GM12873 (cell line): ENCODE measurements around the gene HNRNPA2B1.

Source experiments
- CTCF ChIP-seq: IDR thresholded peaks from 2 replicates; pipeline ENCODE4 v1.5.1; 2012; ENCODE audit warnings: low read depth, mild to moderate bottlenecking, moderate library complexity, low read length, control low read depth; ENCODE audit not compliant: insufficient read depth; ENCODE audit errors: missing control alignments

HNRNPA2B1 gene

GRCh38 chr7:26186364-26187311 lies 13.9 kb downstream of the HNRNPA2B1 start:
- TF ChIP-seq CTCF, result no peak

- no peak for TF ChIP-seq CTCF
Measured at GRCh38 chr7:26185844-26186180, 14.7 kb downstream of the HNRNPA2B1 start.

- TF ChIP-seq CTCF, result no peak
Measured at GRCh38 chr7:26185131-26185843, 15.3 kb downstream of the HNRNPA2B1 start.

- no peak for TF ChIP-seq CTCF
Measured at GRCh38 chr7:26183545-26184280, 16.8 kb downstream of the HNRNPA2B1 start.

- TF ChIP-seq CTCF, result no peak
Measured at GRCh38 chr7:26182706-26183105, 17.8 kb downstream of the HNRNPA2B1 start.

GRCh38 chr7:26182283-26182682 lies 18.3 kb downstream of the HNRNPA2B1 start:
- no peak for TF ChIP-seq CTCF
